ENCODE results near the gene ARL8B. TPM values are rescaled to one million over a fixed set of nuclear protein-coding genes. Genes with fewer than 3 reads are reported as not detected.
A peak's percentile ranks its signal among the peaks of the same experiment; 100 is the strongest.

ARL8B gene
- total RNA-seq, 1 experiment from 2014 or later, result 51.8 TPM

- DNase-seq (ENCODE audit: low read depth, low spot score) (no peak), ATAC-seq (no peak)
- Histone ChIP-seq H3K27ac (ENCODE audit: low read length) (no peak overlapping the region), H3K9me3 (ENCODE audit: control insufficient read depth, insufficient read depth, low read depth, low read length) (no peaks in the 10 kb centered on the region), H3K4me3 (ENCODE audit: low read depth in 2 of 2, low read length in 2 of 2) (peak overlapping the region; percentile 92 to 95), H3K27me3 (ENCODE audit: control insufficient read depth, insufficient read depth, low read length) (no peaks in the 10 kb centered on the region), H3K4me1 (ENCODE audit: control insufficient read depth, insufficient read depth, low read length) (peaks cover 6% of the 10 kb centered on the region; the same call in 1 of the 2 replicates), H3K36me3 (ENCODE audit: control insufficient read depth, insufficient read depth, low read length) (no peaks in the 10 kb centered on the region; the same call in 1 of the 2 replicates)
- in situ Hi-C loops (cut with HindIII; ENCODE audit: low pct_unique_long_range_greater_than_20kb, low sequenced_read_pairs), result no loop called here
- TF ChIP-seq, protein P1, sequence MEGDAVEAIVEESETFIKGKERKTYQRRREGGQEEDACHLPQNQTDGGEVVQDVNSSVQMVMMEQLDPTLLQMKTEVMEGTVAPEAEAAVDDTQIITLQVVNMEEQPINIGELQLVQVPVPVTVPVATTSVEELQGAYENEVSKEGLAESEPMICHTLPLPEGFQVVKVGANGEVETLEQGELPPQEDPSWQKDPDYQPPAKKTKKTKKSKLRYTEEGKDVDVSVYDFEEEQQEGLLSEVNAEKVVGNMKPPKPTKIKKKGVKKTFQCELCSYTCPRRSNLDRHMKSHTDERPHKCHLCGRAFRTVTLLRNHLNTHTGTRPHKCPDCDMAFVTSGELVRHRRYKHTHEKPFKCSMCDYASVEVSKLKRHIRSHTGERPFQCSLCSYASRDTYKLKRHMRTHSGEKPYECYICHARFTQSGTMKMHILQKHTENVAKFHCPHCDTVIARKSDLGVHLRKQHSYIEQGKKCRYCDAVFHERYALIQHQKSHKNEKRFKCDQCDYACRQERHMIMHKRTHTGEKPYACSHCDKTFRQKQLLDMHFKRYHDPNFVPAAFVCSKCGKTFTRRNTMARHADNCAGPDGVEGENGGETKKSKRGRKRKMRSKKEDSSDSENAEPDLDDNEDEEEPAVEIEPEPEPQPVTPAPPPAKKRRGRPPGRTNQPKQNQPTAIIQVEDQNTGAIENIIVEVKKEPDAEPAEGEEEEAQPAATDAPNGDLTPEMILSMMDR (IDR thresholded peaks at IDR 0.05), result no peak
- TF ChIP-seq POLR2AphosphoS5 (IDR thresholded peaks at IDR 0.05; ENCODE audit: low read depth, low read length), result no peak
- no peak for TF ChIP-seq SIN3A (IDR thresholded peaks at IDR 0.05; ENCODE audit: borderline replicate concordance, insufficient read depth, low read depth, low read length)
- TF ChIP-seq REST (IDR thresholded peaks at IDR 0.05; ENCODE audit: insufficient read depth in 1 of 2, low read depth in 2 of 2, low read length in 1 of 2), result no peak
- TF ChIP-seq TCF7L2 (IDR thresholded peaks at IDR 0.05; ENCODE audit: low read depth, low read length), result no peak
- no TSS peak for BruUV-seq (replicated peaks)
- intact Hi-C loops (cut with micrococcal nuclease; ENCODE audit: unreplicated experiment), result loop anchor here (10.0 kb wide), 1 partner anchor 61 kb away; the partner anchor contains the start of gene EDEM1
- ChIA-PET POLR2A (interaction anchor here (1.1 kb wide), 1 partner anchor 53 kb away, joined by 3 read pairs; no protein-coding TSS in a partner anchor), CTCF (no interaction called here)
These were observed 1.8 kb downstream of the ARL8B start for GRCh38 chr3:5123937-5124336.

DNA sequence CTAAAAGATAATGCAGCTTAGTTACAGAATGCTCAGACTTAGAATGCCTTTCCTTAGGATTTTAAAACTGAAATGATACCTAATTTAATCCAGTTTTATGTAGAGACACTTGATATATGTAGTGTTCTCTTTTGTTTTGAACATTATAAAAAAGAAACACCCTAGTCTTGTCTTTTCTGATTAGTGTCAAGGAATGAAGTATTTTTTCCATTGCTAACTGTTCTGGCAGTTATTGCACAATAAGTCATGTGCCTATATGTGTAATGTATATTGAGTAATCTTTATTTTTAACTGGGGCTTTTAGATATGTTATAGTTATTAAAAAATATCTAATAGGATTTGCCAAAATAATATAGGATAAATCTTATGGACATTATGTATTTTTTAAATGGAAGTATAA lies 4.5 kb downstream of the ARL8B start:
- H3K4me3 ChIP-seq (ENCODE audit: low read depth in 2 of 2, low read length in 2 of 2), result no peak overlapping the region
- no peak for TF ChIP-seq POLR2AphosphoS5 (IDR thresholded peaks at IDR 0.05; ENCODE audit: low read depth, low read length)
- TF ChIP-seq, protein P1 (IDR thresholded peaks at IDR 0.05), result no peak
- TF ChIP-seq TCF7L2 (IDR thresholded peaks at IDR 0.05; ENCODE audit: low read depth, low read length), result no peak
- TF ChIP-seq SIN3A (IDR thresholded peaks at IDR 0.05; ENCODE audit: borderline replicate concordance, insufficient read depth, low read depth, low read length), result no peak
- no peak for TF ChIP-seq REST (IDR thresholded peaks at IDR 0.05; ENCODE audit: insufficient read depth in 1 of 2, low read depth in 2 of 2, low read length in 1 of 2)
- no peak for DNase-seq (ENCODE audit: low read depth, low spot score)
- no peaks in the 10 kb centered on the region; the same call in 1 of the 2 replicates for H3K36me3 ChIP-seq (ENCODE audit: control insufficient read depth, insufficient read depth, low read length)
- no peak overlapping the region for H3K27ac ChIP-seq (ENCODE audit: low read length)
- H3K27me3 ChIP-seq (ENCODE audit: control insufficient read depth, insufficient read depth, low read length), result no peaks in the 10 kb centered on the region
- no TSS peak for BruUV-seq (replicated peaks)
- H3K9me3 ChIP-seq (ENCODE audit: control insufficient read depth, insufficient read depth, low read depth, low read length), result no peaks in the 10 kb centered on the region
- ATAC-seq, result no peak
- ChIA-PET CTCF (no interaction called here), POLR2A (no interaction called here)
- intact Hi-C loops (cut with micrococcal nuclease; ENCODE audit: unreplicated experiment) (loop anchor here (10.0 kb wide), 1 partner anchor 58 kb away; the partner anchor contains the start of gene EDEM1), in situ Hi-C loops (cut with HindIII; ENCODE audit: low pct_unique_long_range_greater_than_20kb, low sequenced_read_pairs) (no loop called here)
- peaks cover 6% of the 10 kb centered on the region; the same call in 1 of the 2 replicates for H3K4me1 ChIP-seq (ENCODE audit: control insufficient read depth, insufficient read depth, low read length)
